Measurements from ENCODE around the gene PRR5. TPM values are rescaled to one million over a fixed set of nuclear protein-coding genes. Genes with fewer than 3 reads are reported as not detected.
"Not testable (repeated sequence)": the region's sequence is repeated elsewhere in the genome, so short reads cannot be mapped to it uniquely, and the experiment has no call there.

PRR5 gene
- polyA plus RNA-seq, 1 experiment = 12.9 TPM

GRCh38 chr22:44743247-44743646 lies 41.2 kb downstream of the PRR5 start:
- DNase-seq (ENCODE audit: low read depth, low spot score) = no peak
- POLR2A ChIA-PET = interaction anchor here (0.6 to 1.3 kb wide), 4 partner anchors 41 to 806 kb away, joined by 3 to 4 read pairs (median 4); partner anchors contain the start of genes PRR5 and SAMM50
- CTCF ChIA-PET = interaction anchor here (0.8 to 1.1 kb wide), 2 partner anchors 8 to 58 kb away, joined by 3 to 4 read pairs; no protein-coding TSS in a partner anchor
- no peaks in the 10 kb centered on the region for H3K9me3 ChIP-seq (ENCODE audit: control insufficient read depth, insufficient read depth, low read length)
- peaks cover 4% of the 10 kb centered on the region for H3K27me3 ChIP-seq (ENCODE audit: control insufficient read depth, insufficient read depth, low read length)
- H3K27ac ChIP-seq (ENCODE audit: low read depth, low read length) = peak overlapping the region; percentile 57
- no peak overlapping the region for H3K4me3 ChIP-seq (ENCODE audit: low read depth, low read length)
- no peak for TF ChIP-seq CTCF (IDR thresholded peaks at IDR 0.05; ENCODE audit: low read depth, low read length)

- peak; percentile 57 for DNase-seq (ENCODE audit: low read depth, low spot score)
- Histone ChIP-seq H3K4me3 (ENCODE audit: low read depth, low read length) (no peak overlapping the region), H3K9me3 (ENCODE audit: control insufficient read depth, insufficient read depth, low read length) (no peaks in the 10 kb centered on the region), H3K27me3 (ENCODE audit: control insufficient read depth, insufficient read depth, low read length) (peaks cover 4% of the 10 kb centered on the region), H3K27ac (ENCODE audit: low read depth, low read length) (peak overlapping the region; percentile 57)
- TF ChIP-seq CTCF (IDR thresholded peaks at IDR 0.05; ENCODE audit: low read depth, low read length) = no peak
- POLR2A ChIA-PET = interaction anchor here (0.6 to 1.3 kb wide), 5 partner anchors 42 to 805 kb away, joined by 3 to 4 read pairs (median 3); partner anchors contain the start of genes PRR5 and SAMM50
- CTCF ChIA-PET = interaction anchor here (0.8 to 1.1 kb wide), 2 partner anchors 9 to 59 kb away, joined by 3 to 4 read pairs; no protein-coding TSS in a partner anchor
Observed at GRCh38 chr22:44743804-44744211, 41.8 kb downstream of the PRR5 start.

GRCh38 chr22:44745853-44746789 lies 44.1 kb downstream of the PRR5 start:
- POLR2A ChIA-PET = interaction anchor here (0.6 to 0.7 kb wide), 2 partner anchors 44 to 362 kb away, joined by 3 to 7 read pairs; no protein-coding TSS in a partner anchor
- H3K4me3 ChIP-seq (ENCODE audit: low read depth, low read length) = no peak overlapping the region
- CTCF ChIA-PET = interaction anchor here (1.4 to 2.3 kb wide), 2 partner anchors 10 to 62 kb away, joined by 6 to 9 read pairs; no protein-coding TSS in a partner anchor
- no peaks in the 10 kb centered on the region for H3K9me3 ChIP-seq (ENCODE audit: control insufficient read depth, insufficient read depth, low read length)
- DNase-seq (ENCODE audit: low read depth, low spot score) = no peak
- no peak overlapping the region for H3K27ac ChIP-seq (ENCODE audit: low read depth, low read length)
- H3K27me3 ChIP-seq (ENCODE audit: control insufficient read depth, insufficient read depth, low read length) = peaks cover 4% of the 10 kb centered on the region
- TF ChIP-seq CTCF (IDR thresholded peaks at IDR 0.05; ENCODE audit: low read depth, low read length) = no peak

GRCh38 chr22:44747784-44748127 lies 45.8 kb downstream of the PRR5 start:
- H3K27me3 ChIP-seq (ENCODE audit: control insufficient read depth, insufficient read depth, low read length); H3K9me3 ChIP-seq (ENCODE audit: control insufficient read depth, insufficient read depth, low read length); H3K4me3 ChIP-seq (ENCODE audit: low read depth, low read length); DNase-seq (ENCODE audit: low read depth, low spot score); POLR2A ChIA-PET; H3K27ac ChIP-seq (ENCODE audit: low read depth, low read length): not testable (repeated sequence)
- CTCF ChIA-PET = interaction anchor here (1.2 to 2.3 kb wide), 2 partner anchors 50 to 64 kb away, joined by 3 to 9 read pairs; no protein-coding TSS in a partner anchor

- H3K27me3 ChIP-seq (ENCODE audit: control insufficient read depth, insufficient read depth, low read length) = peaks cover 13% of the 10 kb centered on the region
- H3K9me3 ChIP-seq (ENCODE audit: control insufficient read depth, insufficient read depth, low read length) = no peaks in the 10 kb centered on the region; the same call in 1 of the 2 replicates
- no peak for DNase-seq (ENCODE audit: low read depth, low spot score)
- no peak overlapping the region for H3K4me3 ChIP-seq (ENCODE audit: low read depth, low read length)
- ChIA-PET POLR2A (no interaction called here), CTCF (no interaction called here)
- no peak overlapping the region for H3K27ac ChIP-seq (ENCODE audit: low read depth, low read length)
- TF ChIP-seq CTCF (IDR thresholded peaks at IDR 0.05; ENCODE audit: low read depth, low read length) = no peak
Observed at GRCh38 chr22:44748524-44748923, 46.5 kb downstream of the PRR5 start.

Measured in AG04450 (cell line).